Measurements from ENCODE around the gene CLCNKB.

Gene CLCNKB

GRCh38 chr1:16092097-16092922 lies 48.7 kb downstream of the CLCNKB start:
- no peak for TF ChIP-seq CTCF (IDR thresholded peaks at IDR 0.05)
- no peak for TF ChIP-seq ZFX (IDR thresholded peaks at IDR 0.05; ENCODE audit: borderline replicate concordance)
- H3K27ac ChIP-seq, result no peak overlapping the region

GRCh38 chr1:16092923-16093511 lies 49.4 kb downstream of the CLCNKB start:
- no peak overlapping the region for H3K27ac ChIP-seq
- TF ChIP-seq ZFX (IDR thresholded peaks at IDR 0.05; ENCODE audit: borderline replicate concordance), result no peak
- TF ChIP-seq CTCF (IDR thresholded peaks at IDR 0.05), result no peak

- TF ChIP-seq ZFX (IDR thresholded peaks at IDR 0.05; ENCODE audit: borderline replicate concordance) (no peak), CTCF (IDR thresholded peaks at IDR 0.05) (no peak)
- no peak overlapping the region for H3K27ac ChIP-seq
Measured at GRCh38 chr1:16093611-16094010, 50.0 kb downstream of the CLCNKB start.

GRCh38 chr1:16094453-16095158 lies 51.0 kb downstream of the CLCNKB start:
- no peak overlapping the region for H3K27ac ChIP-seq
- TF ChIP-seq ZFX (IDR thresholded peaks at IDR 0.05; ENCODE audit: borderline replicate concordance), result no peak

- H3K27ac ChIP-seq, result no peak overlapping the region
- TF ChIP-seq CTCF (IDR thresholded peaks at IDR 0.05) (no peak), ZFX (IDR thresholded peaks at IDR 0.05; ENCODE audit: borderline replicate concordance) (no peak)
Measured at GRCh38 chr1:16095447-16095846, 51.9 kb downstream of the CLCNKB start.

GRCh38 chr1:16099412-16099811 lies 55.8 kb downstream of the CLCNKB start:
- TF ChIP-seq ZFX (IDR thresholded peaks at IDR 0.05; ENCODE audit: borderline replicate concordance) (no peak), CTCF (IDR thresholded peaks at IDR 0.05) (no peak)
- H3K27ac ChIP-seq, result no peak overlapping the region

GRCh38 chr1:16101623-16102022 lies 58.0 kb downstream of the CLCNKB start:
- no peak overlapping the region for H3K27ac ChIP-seq
- no peak for TF ChIP-seq CTCF (IDR thresholded peaks at IDR 0.05)
- no peak for TF ChIP-seq ZFX (IDR thresholded peaks at IDR 0.05; ENCODE audit: borderline replicate concordance)
